Upper lobe of left lung (tissue), 6 donors: ENCODE results near the gene NRDC. TPM values are rescaled to one million over a fixed set of nuclear protein-coding genes. Genes with fewer than 3 reads are reported as not detected.

ENCODE experiments used
- ATAC-seq, 2 donors: fragments of 200-7000 bp; cut with Tn5 transposase; one replicate each; pipeline ENCODE4 v1.9.1; 2022; ENCODE audit warnings: mild to moderate bottlenecking in 2 of 2, moderate library complexity in 2 of 2; ENCODE audit not compliant: low FRiP score in 2 of 2
- DNase-seq, 2 donors: peaks; one replicate each; pipeline ENCODE4 v3.0.0-alpha.2; 2019 to 2020
- H3K27ac ChIP-seq, 4 donors: fragments of 200-600 bp; sonication (generic); one replicate each; pipeline ENCODE4 v1.5.1; 2016 to 2019
- H3K27me3 ChIP-seq, 4 donors: fragments of 200-600 bp; sonication (generic); one replicate each; pipeline ENCODE4 v1.5.1; 2017 to 2019
- H3K36me3 ChIP-seq, 4 donors: fragments of 200-600 bp; sonication (generic); one replicate each; pipeline ENCODE4 v1.5.1; 2016 to 2019
- H3K4me1 ChIP-seq, 4 donors: fragments of 200-600 bp; sonication (generic); one replicate each; pipeline ENCODE4 v1.5.1; 2018 to 2019
- H3K4me3 ChIP-seq, 4 donors: fragments of 200-600 bp; sonication (generic); one replicate each; pipeline ENCODE4 v1.5.1; 2017 to 2019; ENCODE audit warnings: mild to moderate bottlenecking in 2 of 4, moderate library complexity in 1 of 4
- H3K9me3 ChIP-seq, 4 donors: fragments of 200-600 bp; sonication (generic); one replicate each; pipeline ENCODE4 v1.5.1; 2018 to 2019
- EP300 ChIP-seq, 4 donors: sonication (generic); formaldehyde crosslinking; IDR thresholded peaks; one replicate each; pipeline ENCODE4 v1.5.1; 2017; ENCODE audit warnings: antibody characterized with exemption in 4 of 4, control low read depth in 2 of 4
- POLR2A ChIP-seq, 4 donors: fragments of 450-650 bp; IDR thresholded peaks; one replicate each; pipeline ENCODE4 v1.5.1; 2016 to 2017; ENCODE audit warnings: antibody characterized with exemption in 4 of 4, mild to moderate bottlenecking in 2 of 4
- POLR2AphosphoS5 ChIP-seq, 2 donors: sonication (generic); formaldehyde crosslinking; IDR thresholded peaks; one replicate each; pipeline ENCODE4 v1.5.1; 2017; ENCODE audit warnings: antibody characterized with exemption in 2 of 2
- WGBS, 2 donors: methylation state at CpG; one replicate each; pipeline ENCODE4 v1.1.5; 2017 to 2018; 5-methylcytosine and 5-hydroxymethylcytosine counted together
- total RNA-seq, 6 donors: library from RNA; depleted of rRNA in 4 of 6; stranded (reverse); fragments of >200 nt in 4 of 6; gene quantifications; one replicate each; pipeline versions ENCODE4 v1.1.0 to v1.2.1, GENCODE V29; 2016 to 2021
- TF ChIP-seq, protein P1 (sequence below), 6 experiments: fragments of 450-650 bp in 4 of 6; fragments of 200-600 bp in 2 of 6; sonication (generic) in 2 of 6; IDR thresholded peaks; one replicate each; pipeline ENCODE4 v1.5.1; 2016 to 2019; ENCODE audit warnings: antibody characterized with exemption in 6 of 6
- donor health status: DM: no; HTN: no; CAD: no; lungs with moderate emphysema.
- donor health status: DM: no; HTN: yes; CAD: no; lungs with severe emphysema.

Gene NRDC
- total RNA-seq, 6 donors from 2014 or later = 52.5 to 149 (median 106) TPM

DNA sequence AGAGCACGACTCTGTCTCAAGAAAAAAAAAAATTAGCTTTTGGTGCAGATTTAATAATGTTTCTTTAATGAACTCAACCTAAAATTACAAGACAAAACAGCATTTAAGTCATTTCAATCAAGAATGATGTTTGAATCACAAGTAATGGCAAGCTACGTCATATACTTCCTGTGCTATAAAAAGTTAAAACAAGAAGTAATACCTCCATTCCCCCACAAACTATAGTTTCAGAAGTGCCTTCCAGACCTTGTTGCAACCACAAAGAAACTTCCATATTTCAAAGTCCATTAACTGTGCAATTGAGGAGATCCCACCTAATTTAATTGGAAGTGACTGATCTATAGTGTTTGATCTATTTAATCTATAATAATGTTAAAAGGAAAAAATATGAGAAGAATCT is 15.1 kb downstream of the NRDC start:
- Histone ChIP-seq H3K36me3 (peaks cover 0 to 8% (median 0%) of the 10 kb centered on the region in 4 donors), H3K9me3 (no peaks in the 10 kb centered on the region), H3K4me1 (peaks cover 0 to 3% (median 0%) of the 10 kb centered on the region in 4 donors), H3K4me3 (no peak overlapping the region), H3K27me3 (no peaks in the 10 kb centered on the region), H3K27ac (no peak overlapping the region)
- TF ChIP-seq, protein P1, sequence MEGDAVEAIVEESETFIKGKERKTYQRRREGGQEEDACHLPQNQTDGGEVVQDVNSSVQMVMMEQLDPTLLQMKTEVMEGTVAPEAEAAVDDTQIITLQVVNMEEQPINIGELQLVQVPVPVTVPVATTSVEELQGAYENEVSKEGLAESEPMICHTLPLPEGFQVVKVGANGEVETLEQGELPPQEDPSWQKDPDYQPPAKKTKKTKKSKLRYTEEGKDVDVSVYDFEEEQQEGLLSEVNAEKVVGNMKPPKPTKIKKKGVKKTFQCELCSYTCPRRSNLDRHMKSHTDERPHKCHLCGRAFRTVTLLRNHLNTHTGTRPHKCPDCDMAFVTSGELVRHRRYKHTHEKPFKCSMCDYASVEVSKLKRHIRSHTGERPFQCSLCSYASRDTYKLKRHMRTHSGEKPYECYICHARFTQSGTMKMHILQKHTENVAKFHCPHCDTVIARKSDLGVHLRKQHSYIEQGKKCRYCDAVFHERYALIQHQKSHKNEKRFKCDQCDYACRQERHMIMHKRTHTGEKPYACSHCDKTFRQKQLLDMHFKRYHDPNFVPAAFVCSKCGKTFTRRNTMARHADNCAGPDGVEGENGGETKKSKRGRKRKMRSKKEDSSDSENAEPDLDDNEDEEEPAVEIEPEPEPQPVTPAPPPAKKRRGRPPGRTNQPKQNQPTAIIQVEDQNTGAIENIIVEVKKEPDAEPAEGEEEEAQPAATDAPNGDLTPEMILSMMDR (IDR thresholded peaks at IDR 0.05) = no peak
- no peak for TF ChIP-seq POLR2AphosphoS5 (IDR thresholded peaks at IDR 0.05)
- no peak for TF ChIP-seq EP300 (IDR thresholded peaks at IDR 0.05)
- TF ChIP-seq POLR2A (IDR thresholded peaks at IDR 0.05) = no peak
- 73 to 81% methylated on average over 2 of the region's 2 CpGs for WGBS, 2 donors
- ATAC-seq (no peak), DNase-seq (no peak)

DNA sequence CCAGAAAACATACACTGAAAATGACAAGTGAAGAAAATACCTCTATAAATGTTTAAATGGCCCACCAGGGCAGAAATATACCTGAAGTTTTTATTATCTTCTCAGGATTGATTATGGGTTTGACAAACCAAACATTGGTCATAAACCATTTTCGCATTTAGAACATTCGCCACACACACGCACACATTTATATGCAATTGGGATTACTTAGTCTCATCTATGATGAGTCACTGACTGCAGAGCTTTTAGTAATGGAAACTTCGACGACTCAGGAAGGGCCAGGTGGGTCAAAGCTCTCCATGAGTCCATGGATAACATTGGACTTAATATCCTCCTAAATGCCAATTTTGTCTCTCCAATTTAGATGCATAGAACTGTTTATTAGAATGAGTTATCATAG is 16.9 kb downstream of the NRDC start:
- no peaks in the 10 kb centered on the region for H3K27me3 ChIP-seq
- H3K36me3 ChIP-seq = peaks cover 0 to 8% (median 0%) of the 10 kb centered on the region in 4 donors
- H3K4me1 ChIP-seq = no peaks in the 10 kb centered on the region
- TF ChIP-seq, protein P1 (IDR thresholded peaks at IDR 0.05) = no peak
- no peak for TF ChIP-seq EP300 (IDR thresholded peaks at IDR 0.05)
- TF ChIP-seq POLR2AphosphoS5 (IDR thresholded peaks at IDR 0.05) = no peak
- no peak for TF ChIP-seq POLR2A (IDR thresholded peaks at IDR 0.05)
- no peaks in the 10 kb centered on the region for H3K9me3 ChIP-seq
- DNase-seq (no peak), ATAC-seq (no peak)
- no peak overlapping the region for H3K27ac ChIP-seq
- WGBS, 2 donors = 93 to 94% methylated on average over 5 of the region's 5 CpGs
- no peak overlapping the region for H3K4me3 ChIP-seq

DNA sequence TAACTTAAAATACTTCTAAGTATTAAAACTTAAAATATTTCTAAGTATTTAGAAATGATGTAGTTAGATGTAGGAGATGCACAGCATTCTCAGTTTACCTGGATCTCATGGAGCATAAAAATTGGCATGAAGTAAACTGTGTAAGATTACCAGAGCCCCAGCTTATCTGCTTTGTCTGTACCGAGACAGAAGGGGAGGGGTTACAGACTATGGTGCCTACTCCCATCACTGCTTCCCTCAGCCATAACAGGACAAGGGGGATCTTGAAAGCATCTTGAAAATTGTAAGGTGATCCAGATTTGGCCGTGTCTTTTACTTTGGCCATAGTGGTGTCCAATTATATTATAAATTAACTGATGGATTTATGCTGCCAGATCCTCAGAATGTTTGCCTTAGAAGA is 18.8 kb downstream of the NRDC start:
- Histone ChIP-seq H3K27me3 (no peaks in the 10 kb centered on the region), H3K4me1 (no peaks in the 10 kb centered on the region), H3K36me3 (peaks cover 0 to 13% (median 0%) of the 10 kb centered on the region in 4 donors), H3K4me3 (no peak overlapping the region), H3K27ac (no peak overlapping the region), H3K9me3 (no peaks in the 10 kb centered on the region)
- 86 to 88% methylated on average over 2 of the region's 2 CpGs for WGBS, 2 donors
- ATAC-seq = no peak
- no peak for TF ChIP-seq POLR2A (IDR thresholded peaks at IDR 0.05)
- no peak for TF ChIP-seq POLR2AphosphoS5 (IDR thresholded peaks at IDR 0.05)
- TF ChIP-seq, protein P1 (IDR thresholded peaks at IDR 0.05) = no peak
- TF ChIP-seq EP300 (IDR thresholded peaks at IDR 0.05) = no peak
- DNase-seq = no peak

DNA sequence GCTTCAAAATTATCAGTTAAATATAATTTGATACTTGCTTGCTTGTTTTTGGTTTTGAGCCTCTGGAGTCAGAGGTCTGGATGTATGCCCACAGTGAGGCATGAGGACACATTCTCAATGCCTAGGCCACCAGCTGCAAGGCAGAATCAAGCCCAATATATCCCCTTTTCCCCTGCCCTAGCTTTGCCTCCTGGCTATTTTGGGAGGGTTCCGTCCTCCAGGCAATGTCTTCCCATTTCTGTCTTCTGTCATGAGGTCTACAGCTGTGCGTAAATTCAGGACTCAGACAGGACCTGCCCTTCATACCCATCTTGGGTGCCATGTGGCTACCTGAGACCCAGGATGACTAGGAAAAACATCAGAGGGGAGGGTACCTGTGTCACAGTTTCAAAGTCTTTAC is 19.2 kb downstream of the NRDC start:
- Histone ChIP-seq H3K4me3 (no peak overlapping the region), H3K27ac (no peak overlapping the region), H3K9me3 (no peaks in the 10 kb centered on the region), H3K4me1 (no peaks in the 10 kb centered on the region), H3K36me3 (peaks cover 0 to 17% (median 0%) of the 10 kb centered on the region in 4 donors), H3K27me3 (no peaks in the 10 kb centered on the region)
- ATAC-seq = no peak
- TF ChIP-seq, protein P1 (IDR thresholded peaks at IDR 0.05) = no peak
- TF ChIP-seq POLR2A (IDR thresholded peaks at IDR 0.05) (no peak), POLR2AphosphoS5 (IDR thresholded peaks at IDR 0.05) (no peak), EP300 (IDR thresholded peaks at IDR 0.05) (no peak)
- DNase-seq = no peak
- 90 to 94% methylated on average over 2 of the region's 2 CpGs for WGBS, 2 donors

DNA sequence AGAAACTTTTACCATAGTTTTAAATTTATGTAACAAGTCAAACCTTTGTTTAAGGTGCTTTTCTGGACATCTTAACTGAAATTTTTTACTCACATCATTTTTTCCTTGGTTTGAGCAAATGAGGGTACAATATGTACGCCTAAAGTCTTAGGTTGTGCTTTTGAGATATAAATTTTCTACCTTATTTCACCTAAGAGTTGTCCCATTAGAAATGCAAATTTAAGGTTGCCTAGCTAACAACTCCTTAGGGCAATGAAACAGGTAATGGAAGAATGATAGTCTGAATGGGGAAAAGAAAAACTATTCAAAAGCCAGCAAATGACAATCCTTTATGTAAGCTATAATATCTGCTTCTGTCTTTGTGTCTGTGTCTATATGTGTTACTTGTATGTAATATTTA is 19.6 kb downstream of the NRDC start:
- H3K9me3 ChIP-seq = no peaks in the 10 kb centered on the region
- no peak for DNase-seq
- H3K4me1 ChIP-seq = no peaks in the 10 kb centered on the region
- no peak for TF ChIP-seq POLR2A (IDR thresholded peaks at IDR 0.05)
- TF ChIP-seq POLR2AphosphoS5 (IDR thresholded peaks at IDR 0.05) = no peak
- no peak for TF ChIP-seq EP300 (IDR thresholded peaks at IDR 0.05)
- TF ChIP-seq, protein P1 (IDR thresholded peaks at IDR 0.05) = no peak
- H3K4me3 ChIP-seq = no peak overlapping the region
- no peak for ATAC-seq
- H3K27ac ChIP-seq = no peak overlapping the region
- no peaks in the 10 kb centered on the region for H3K27me3 ChIP-seq
- peaks cover 0 to 19% (median 1%) of the 10 kb centered on the region in 4 donors for H3K36me3 ChIP-seq
- 92 to 100% methylated on average over 1 of the region's 1 CpG for WGBS, 2 donors
